Smooth muscle cell of the umbilical artery (primary cell): ENCODE data around the gene BATF3. TPM values are rescaled to one million over a fixed set of nuclear protein-coding genes. Genes with fewer than 3 reads are reported as not detected.

Experiments used
- total RNA-seq: library from RNA; depleted of rRNA; stranded (reverse); fragments of >200 nt; gene quantifications from 2 replicates; pipeline ENCODE4 v1.2.3, GENCODE V29; 2014

Gene BATF3, protein sequence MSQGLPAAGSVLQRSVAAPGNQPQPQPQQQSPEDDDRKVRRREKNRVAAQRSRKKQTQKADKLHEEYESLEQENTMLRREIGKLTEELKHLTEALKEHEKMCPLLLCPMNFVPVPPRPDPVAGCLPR
- 0.42 and 0.59 TPM in 2 replicates for total RNA-seq

DNA sequence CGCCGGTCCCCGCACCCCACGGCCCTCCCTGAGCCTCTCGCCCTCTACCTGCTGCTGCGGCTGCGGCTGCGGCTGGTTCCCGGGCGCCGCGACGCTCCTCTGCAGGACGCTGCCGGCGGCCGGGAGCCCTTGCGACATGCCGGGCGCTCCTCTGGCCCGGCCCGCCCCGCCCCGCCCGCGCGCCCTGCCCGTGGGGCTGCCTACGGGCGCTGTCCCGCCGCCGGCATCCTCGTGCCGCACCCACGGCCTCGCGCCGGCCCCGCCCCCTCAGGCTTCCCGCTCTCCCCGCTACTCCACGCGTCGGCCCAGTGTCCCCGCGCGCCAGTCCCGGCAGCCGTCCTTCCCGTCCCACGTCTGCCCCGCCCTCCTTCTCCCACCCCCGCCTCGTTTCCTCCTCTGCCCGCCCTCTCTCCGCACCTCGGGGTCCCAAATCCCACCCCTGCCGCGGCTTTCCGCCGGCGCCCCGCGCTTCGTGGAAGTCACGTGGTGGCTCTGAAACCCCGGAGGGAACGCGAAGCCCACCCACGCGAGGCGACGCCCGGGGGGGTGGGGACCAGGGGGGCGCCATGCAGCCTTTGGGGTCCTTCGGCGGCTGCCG lies at the start of gene BATF3:
BATF3 (minus strand) TSS at position 216 of the 598 bp plus-strand sequence; CDS start at position 138, 78 bp downstream.

Other genes starting within 250 kb of the BATF3 start
- gene ATF3, start 91.1 kb downstream of the BATF3 start, total RNA-seq = 2.7 and 3.1 TPM in 2 replicates
- gene NSL1, start 91.9 kb upstream of the BATF3 start, total RNA-seq = 23.8 and 28.9 TPM in 2 replicates
- gene TATDN3, start 92.1 kb upstream of the BATF3 start, total RNA-seq = 12.5 and 13.4 TPM in 2 replicates
- gene SPATA45, start 147.8 kb upstream of the BATF3 start, total RNA-seq = not detected in 2 replicates
- 9.5 and 10.1 TPM in 2 replicates for gene FLVCR1, start 158.4 kb upstream of the BATF3 start, total RNA-seq